ENCODE measurements around the gene CACNA2D3. TPM values are rescaled to one million over a fixed set of nuclear protein-coding genes. Genes with fewer than 3 reads are reported as not detected.

Gene CACNA2D3
- total RNA-seq, 1 donor from 2014 or later: not detected

- no peaks in the 10 kb centered on the region for H3K36me3 ChIP-seq
- H3K9me3 Mint-ChIP-seq: no peaks in the 10 kb centered on the region
- H3K36me3 Mint-ChIP-seq: no peaks in the 10 kb centered on the region
- H3K4me3 Mint-ChIP-seq: no peak overlapping the region
- no peak for DNase-seq (ENCODE audit: low spot score)
- no peak overlapping the region for H3K4me3 ChIP-seq
- H3K79me2 ChIP-seq (ENCODE audit: low read depth): no peaks in the 10 kb centered on the region
- H3K4me2 ChIP-seq: no peak overlapping the region
- peaks cover 18% of the 10 kb centered on the region for H3K4me1 Mint-ChIP-seq
- no peaks in the 10 kb centered on the region for H3K9me3 ChIP-seq (ENCODE audit: low read depth)
- H2AFZ ChIP-seq (replicated peaks): no peak overlapping the region
- no peaks in the 10 kb centered on the region for H4K20me1 ChIP-seq (ENCODE audit: low read depth)
- H3F3A ChIP-seq (ENCODE audit: low read depth): no peaks in the 10 kb centered on the region
- H3K27me3 Mint-ChIP-seq (ENCODE audit: insufficient read depth, low read depth): peaks cover 3% of the 10 kb centered on the region
- H3K27ac Mint-ChIP-seq: no peak overlapping the region
- TF ChIP-seq, protein P1, sequence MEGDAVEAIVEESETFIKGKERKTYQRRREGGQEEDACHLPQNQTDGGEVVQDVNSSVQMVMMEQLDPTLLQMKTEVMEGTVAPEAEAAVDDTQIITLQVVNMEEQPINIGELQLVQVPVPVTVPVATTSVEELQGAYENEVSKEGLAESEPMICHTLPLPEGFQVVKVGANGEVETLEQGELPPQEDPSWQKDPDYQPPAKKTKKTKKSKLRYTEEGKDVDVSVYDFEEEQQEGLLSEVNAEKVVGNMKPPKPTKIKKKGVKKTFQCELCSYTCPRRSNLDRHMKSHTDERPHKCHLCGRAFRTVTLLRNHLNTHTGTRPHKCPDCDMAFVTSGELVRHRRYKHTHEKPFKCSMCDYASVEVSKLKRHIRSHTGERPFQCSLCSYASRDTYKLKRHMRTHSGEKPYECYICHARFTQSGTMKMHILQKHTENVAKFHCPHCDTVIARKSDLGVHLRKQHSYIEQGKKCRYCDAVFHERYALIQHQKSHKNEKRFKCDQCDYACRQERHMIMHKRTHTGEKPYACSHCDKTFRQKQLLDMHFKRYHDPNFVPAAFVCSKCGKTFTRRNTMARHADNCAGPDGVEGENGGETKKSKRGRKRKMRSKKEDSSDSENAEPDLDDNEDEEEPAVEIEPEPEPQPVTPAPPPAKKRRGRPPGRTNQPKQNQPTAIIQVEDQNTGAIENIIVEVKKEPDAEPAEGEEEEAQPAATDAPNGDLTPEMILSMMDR (IDR thresholded peaks at IDR 0.05): no peak
- TF ChIP-seq EZH2 (IDR thresholded peaks at IDR 0.05) (no peak), EZH2phosphoT487 (IDR thresholded peaks at IDR 0.05) (no peak)
- no peaks in the 10 kb centered on the region for H3K27me3 ChIP-seq
- H3K27ac ChIP-seq: no peak overlapping the region
- H3K9ac ChIP-seq: no peak overlapping the region
- no peaks in the 10 kb centered on the region for H3K4me1 ChIP-seq
These were observed 221.1 kb downstream of the CACNA2D3 start for GRCh38 chr3:54343495-54343894.

GRCh38 chr3:54344601-54345231, 222.4 kb downstream of the CACNA2D3 start:
- Histone ChIP-seq H3K9ac (no peak overlapping the region), H3K27me3 (no peaks in the 10 kb centered on the region), H2AFZ (replicated peaks) (no peak overlapping the region), H3K79me2 (ENCODE audit: low read depth) (no peaks in the 10 kb centered on the region), H3K4me1 (peaks cover 5% of the 10 kb centered on the region), H3K36me3 (no peaks in the 10 kb centered on the region), H3K4me3 (no peak overlapping the region), H3K27ac (no peak overlapping the region), H3F3A (ENCODE audit: low read depth) (no peaks in the 10 kb centered on the region), H3K4me2 (no peak overlapping the region), H4K20me1 (ENCODE audit: low read depth) (no peaks in the 10 kb centered on the region), H3K9me3 (ENCODE audit: low read depth) (no peaks in the 10 kb centered on the region)
- DNase-seq (ENCODE audit: low spot score): no peak
- no peak overlapping the region for H3K27ac Mint-ChIP-seq
- TF ChIP-seq EZH2phosphoT487 (IDR thresholded peaks at IDR 0.05): no peak
- no peak for TF ChIP-seq EZH2 (IDR thresholded peaks at IDR 0.05)
- TF ChIP-seq, protein P1 (IDR thresholded peaks at IDR 0.05): no peak
- no peaks in the 10 kb centered on the region for H3K27me3 Mint-ChIP-seq (ENCODE audit: insufficient read depth, low read depth)
- H3K9me3 Mint-ChIP-seq: no peaks in the 10 kb centered on the region
- H3K4me1 Mint-ChIP-seq: peaks cover 22% of the 10 kb centered on the region
- H3K4me3 Mint-ChIP-seq: no peak overlapping the region
- H3K36me3 Mint-ChIP-seq: no peaks in the 10 kb centered on the region

- Mint-ChIP-seq H3K4me3 (no peak overlapping the region), H3K27ac (no peak overlapping the region), H3K27me3 (ENCODE audit: insufficient read depth, low read depth) (no peaks in the 10 kb centered on the region), H3K36me3 (no peaks in the 10 kb centered on the region), H3K9me3 (no peaks in the 10 kb centered on the region), H3K4me1 (peaks cover 23% of the 10 kb centered on the region)
- H3K79me2 ChIP-seq (ENCODE audit: low read depth): no peaks in the 10 kb centered on the region
- H3K9ac ChIP-seq: no peak overlapping the region
- no peak for DNase-seq (ENCODE audit: low spot score)
- H3K9me3 ChIP-seq (ENCODE audit: low read depth): no peaks in the 10 kb centered on the region
- TF ChIP-seq, protein P1 (IDR thresholded peaks at IDR 0.05): no peak
- TF ChIP-seq EZH2 (IDR thresholded peaks at IDR 0.05) (no peak), EZH2phosphoT487 (IDR thresholded peaks at IDR 0.05) (no peak)
- no peak overlapping the region for H3K4me2 ChIP-seq
- H3K27me3 ChIP-seq: no peaks in the 10 kb centered on the region
- no peak overlapping the region for H3K4me3 ChIP-seq
- no peaks in the 10 kb centered on the region for H4K20me1 ChIP-seq (ENCODE audit: low read depth)
- no peaks in the 10 kb centered on the region for H3K36me3 ChIP-seq
- H3K4me1 ChIP-seq: peaks cover 9% of the 10 kb centered on the region
- H3F3A ChIP-seq (ENCODE audit: low read depth): no peaks in the 10 kb centered on the region
- H2AFZ ChIP-seq (replicated peaks): no peak overlapping the region
- no peak overlapping the region for H3K27ac ChIP-seq
These were observed 223.6 kb downstream of the CACNA2D3 start for GRCh38 chr3:54345847-54346375.
